BE2C (cell line): Measurements from ENCODE around the gene ST8SIA6.

ENCODE experiments used
- DNase-seq: peaks from one replicate; pipeline ENCODE4 v3.0.0-alpha.2; 2020
- H3K27me3 ChIP-seq: fragments of 250-450 bp; sonication (Bioruptor Pico); 2 replicates; pipeline ENCODE4 v1.5.1; 2020; ENCODE audit warnings: mild to moderate bottlenecking
- H3K36me3 ChIP-seq: fragments of 250-450 bp; sonication (Bioruptor Pico); 2 replicates; pipeline ENCODE4 v1.5.1; 2020; ENCODE audit warnings: mild to moderate bottlenecking
- H3K4me1 ChIP-seq: fragments of 250-450 bp; sonication (Bioruptor Pico); 2 replicates; pipeline ENCODE4 v1.5.1; 2020
- H3K4me3 ChIP-seq: 2 replicates; pipeline ENCODE4 v1.5.1; 2011; ENCODE audit warnings: low read depth, low read length
- H3K9me3 ChIP-seq: fragments of 250-450 bp; sonication (Bioruptor Pico); 2 replicates; pipeline ENCODE4 v1.5.1; 2020
- CTCF ChIP-seq: IDR thresholded peaks from 2 replicates; pipeline ENCODE4 v1.5.1; 2012; ENCODE audit warnings: mild to moderate bottlenecking, low read depth, low read length

The ST8SIA6 gene

GRCh38 chr10:17366705-17367104 is 87.7 kb downstream of the ST8SIA6 start:
- Histone ChIP-seq H3K36me3 (no peaks in the 10 kb centered on the region), H3K4me1 (no peaks in the 10 kb centered on the region), H3K9me3 (no peaks in the 10 kb centered on the region), H3K4me3 (no peak overlapping the region), H3K27me3 (no peaks in the 10 kb centered on the region)
- TF ChIP-seq CTCF: no peak
- no peak for DNase-seq

- TF ChIP-seq CTCF: no peak
- Histone ChIP-seq H3K4me3 (no peak overlapping the region), H3K4me1 (no peaks in the 10 kb centered on the region), H3K9me3 (no peaks in the 10 kb centered on the region), H3K36me3 (no peaks in the 10 kb centered on the region), H3K27me3 (no peaks in the 10 kb centered on the region)
- no peak for DNase-seq
These were observed 89.0 kb downstream of the ST8SIA6 start for GRCh38 chr10:17365402-17365801.

- no peak for TF ChIP-seq CTCF
- H3K27me3 ChIP-seq: 0 out of 2 replicates have a peak, but pooled peaks cover 2% of the 10 kb centered on the region
- no peaks in the 10 kb centered on the region for H3K36me3 ChIP-seq
- no peak for DNase-seq
- no peaks in the 10 kb centered on the region for H3K9me3 ChIP-seq
- no peaks in the 10 kb centered on the region for H3K4me1 ChIP-seq
- no peak overlapping the region for H3K4me3 ChIP-seq
These were observed 95.9 kb downstream of the ST8SIA6 start for GRCh38 chr10:17358461-17358860.

GRCh38 chr10:17357781-17358180 is 96.6 kb downstream of the ST8SIA6 start:
- no peaks in the 10 kb centered on the region for H3K4me1 ChIP-seq
- H3K9me3 ChIP-seq: no peaks in the 10 kb centered on the region
- no peak for TF ChIP-seq CTCF
- H3K36me3 ChIP-seq: no peaks in the 10 kb centered on the region
- DNase-seq: no peak
- H3K4me3 ChIP-seq: no peak overlapping the region
- 0 out of 2 replicates have a peak, but pooled peaks cover 2% of the 10 kb centered on the region for H3K27me3 ChIP-seq

GRCh38 chr10:17356820-17357219 is 97.6 kb downstream of the ST8SIA6 start:
- Histone ChIP-seq H3K4me1 (no peaks in the 10 kb centered on the region), H3K4me3 (no peak overlapping the region), H3K9me3 (no peaks in the 10 kb centered on the region), H3K27me3 (0 out of 2 replicates have a peak, but pooled peaks cover 2% of the 10 kb centered on the region), H3K36me3 (no peaks in the 10 kb centered on the region)
- DNase-seq: no peak
- TF ChIP-seq CTCF: no peak

GRCh38 chr10:17354781-17355180 is 99.6 kb downstream of the ST8SIA6 start:
- TF ChIP-seq CTCF: no peak
- Histone ChIP-seq H3K4me1 (no peaks in the 10 kb centered on the region), H3K9me3 (no peaks in the 10 kb centered on the region; the same call in 1 of the 2 replicates), H3K27me3 (0 out of 2 replicates have a peak, but pooled peaks cover 2% of the 10 kb centered on the region), H3K4me3 (no peak overlapping the region), H3K36me3 (no peaks in the 10 kb centered on the region)
- DNase-seq: no peak
